ENCODE data around the gene DBF4B.

The DBF4B gene

GRCh38 chr17:44766409-44767038 lies 58.1 kb downstream of the DBF4B start:
- Histone ChIP-seq H3K4me1 (ENCODE audit: control insufficient read depth, low read length) (no peaks in the 10 kb centered on the region), H3K27me3 (ENCODE audit: control insufficient read depth, low read length) (peaks cover 8% of the 10 kb centered on the region; the same call in 1 of the 2 replicates), H3K4me3 (ENCODE audit: low read length) (no peak overlapping the region), H3K79me2 (ENCODE audit: control insufficient read depth, low read length) (no peaks in the 10 kb centered on the region), H3F3A (ENCODE audit: control insufficient read depth, insufficient read depth) (no peaks in the 10 kb centered on the region), H3K27ac (ENCODE audit: low read depth, low read length) (no peak overlapping the region), H3K4me2 (ENCODE audit: low read length) (no peak overlapping the region), H3K36me3 (ENCODE audit: control insufficient read depth, low read length) (no peaks in the 10 kb centered on the region), H3K9me3 (ENCODE audit: control insufficient read depth, insufficient read depth, low read length) (no peaks in the 10 kb centered on the region), H3K9me2 (replicated peaks; ENCODE audit: control insufficient read depth, low read length) (no peaks in the 10 kb centered on the region), H4K20me1 (ENCODE audit: control insufficient read depth, insufficient read depth, low read depth, low read length) (no peaks in the 10 kb centered on the region)
- TF ChIP-seq CTCF (IDR thresholded peaks at IDR 0.05; ENCODE audit: low read depth, low read length, poor library complexity, severe bottlenecking) (no peak), EZH2phosphoT487 (IDR thresholded peaks at IDR 0.05; ENCODE audit: borderline replicate concordance, low read length) (no peak)

- no peaks in the 10 kb centered on the region for H4K20me1 ChIP-seq (ENCODE audit: control insufficient read depth, insufficient read depth, low read depth, low read length)
- no peaks in the 10 kb centered on the region for H3F3A ChIP-seq (ENCODE audit: control insufficient read depth, insufficient read depth)
- no peak overlapping the region for H3K4me3 ChIP-seq (ENCODE audit: low read length)
- no peak overlapping the region for H3K27ac ChIP-seq (ENCODE audit: low read depth, low read length)
- no peak overlapping the region for H3K4me2 ChIP-seq (ENCODE audit: low read length)
- no peaks in the 10 kb centered on the region for H3K9me3 ChIP-seq (ENCODE audit: control insufficient read depth, insufficient read depth, low read length)
- no peaks in the 10 kb centered on the region for H3K36me3 ChIP-seq (ENCODE audit: control insufficient read depth, low read length)
- no peaks in the 10 kb centered on the region for H3K79me2 ChIP-seq (ENCODE audit: control insufficient read depth, low read length)
- H3K9me2 ChIP-seq (replicated peaks; ENCODE audit: control insufficient read depth, low read length), result no peaks in the 10 kb centered on the region
- TF ChIP-seq EZH2phosphoT487 (IDR thresholded peaks at IDR 0.05; ENCODE audit: borderline replicate concordance, low read length) (no peak), CTCF (IDR thresholded peaks at IDR 0.05; ENCODE audit: low read depth, low read length, poor library complexity, severe bottlenecking) (no peak)
- peaks cover 8% of the 10 kb centered on the region; the same call in 1 of the 2 replicates for H3K27me3 ChIP-seq (ENCODE audit: control insufficient read depth, low read length)
- H3K4me1 ChIP-seq (ENCODE audit: control insufficient read depth, low read length), result no peaks in the 10 kb centered on the region
Measured at GRCh38 chr17:44767493-44767892, 59.0 kb downstream of the DBF4B start.

- Histone ChIP-seq H3K4me1 (ENCODE audit: control insufficient read depth, low read length) (no peaks in the 10 kb centered on the region), H3K36me3 (ENCODE audit: control insufficient read depth, low read length) (no peaks in the 10 kb centered on the region), H3K79me2 (ENCODE audit: control insufficient read depth, low read length) (no peaks in the 10 kb centered on the region), H3K9me3 (ENCODE audit: control insufficient read depth, insufficient read depth, low read length) (no peaks in the 10 kb centered on the region), H3K9me2 (replicated peaks; ENCODE audit: control insufficient read depth, low read length) (no peaks in the 10 kb centered on the region), H3K27me3 (ENCODE audit: control insufficient read depth, low read length) (peaks cover 8% of the 10 kb centered on the region; the same call in 1 of the 2 replicates), H3F3A (ENCODE audit: control insufficient read depth, insufficient read depth) (no peaks in the 10 kb centered on the region), H3K4me2 (ENCODE audit: low read length) (no peak overlapping the region), H4K20me1 (ENCODE audit: control insufficient read depth, insufficient read depth, low read depth, low read length) (no peaks in the 10 kb centered on the region), H3K27ac (ENCODE audit: low read depth, low read length) (no peak overlapping the region), H3K4me3 (ENCODE audit: low read length) (no peak overlapping the region)
- TF ChIP-seq EZH2phosphoT487 (IDR thresholded peaks at IDR 0.05; ENCODE audit: borderline replicate concordance, low read length) (no peak), CTCF (IDR thresholded peaks at IDR 0.05; ENCODE audit: low read depth, low read length, poor library complexity, severe bottlenecking) (no peak)
Measured at GRCh38 chr17:44768505-44769142, 60.2 kb downstream of the DBF4B start.

Measured in DOHH2 (cell line).